ENCODE data around the gene MPP3.

Gene MPP3

DNA sequence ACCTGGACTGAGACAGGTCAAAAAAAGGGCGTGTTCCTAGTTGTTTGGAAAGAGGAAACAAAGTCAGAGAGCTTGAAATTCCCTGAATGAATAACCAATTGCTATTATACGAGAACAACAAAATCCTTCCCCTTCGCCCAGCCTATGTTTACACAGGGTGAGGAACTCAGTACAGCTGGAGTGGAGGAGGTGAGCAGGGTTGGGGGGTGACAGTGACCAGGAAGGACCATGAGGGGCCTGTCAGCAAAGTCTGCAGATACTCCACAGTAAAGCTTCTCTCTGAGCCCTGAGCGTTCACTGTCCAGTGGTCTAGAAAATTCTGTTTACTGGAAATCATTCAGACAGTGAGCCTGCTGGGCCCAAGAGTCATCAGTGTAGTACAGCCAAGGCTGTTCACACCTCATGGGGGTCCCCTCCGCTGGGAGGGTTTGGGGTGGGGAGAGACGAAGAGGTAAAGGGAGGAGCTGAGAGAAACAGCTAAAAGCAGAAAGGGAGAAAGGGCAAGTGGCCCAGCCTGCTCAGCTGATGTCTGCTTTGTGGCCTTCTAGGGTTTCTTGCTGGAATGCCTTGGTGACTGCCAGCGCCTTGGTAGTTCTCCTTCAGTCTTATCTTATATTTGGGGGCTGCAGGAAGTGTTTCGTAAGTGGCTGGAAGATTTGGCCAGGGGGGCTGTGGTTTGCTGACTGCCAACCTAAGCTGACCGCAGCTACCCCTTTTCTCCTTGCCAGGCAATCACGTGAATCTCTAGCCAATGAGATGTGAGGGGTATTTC, 59.9 kb downstream of the MPP3 start:
- H3K4me3 ChIP-seq: no peak overlapping the region
- no peak overlapping the region for H3K27ac ChIP-seq
- peaks cover 23% of the 10 kb centered on the region; the same call in 1 of the 2 replicates for H3K36me3 ChIP-seq (ENCODE audit: insufficient read depth, low read length)
- no peak for DNase-seq (ENCODE audit: low read depth, low spot score)
- H3K9me3 ChIP-seq (ENCODE audit: low read depth, low read length): no peaks in the 10 kb centered on the region
- H3K9ac ChIP-seq (ENCODE audit: insufficient read length): no peak overlapping the region
- TF ChIP-seq EZH2 (IDR thresholded peaks at IDR 0.05): no peak
- TF ChIP-seq POLR2AphosphoS5 (IDR thresholded peaks at IDR 0.05; ENCODE audit: borderline replicate concordance, low read depth, low read length): no peak
- no peak for TF ChIP-seq FOXP2 (optimal IDR thresholded peaks at IDR 0.05; ENCODE audit: control extremely low read depth, extremely low read length, insufficient read depth)

DNA sequence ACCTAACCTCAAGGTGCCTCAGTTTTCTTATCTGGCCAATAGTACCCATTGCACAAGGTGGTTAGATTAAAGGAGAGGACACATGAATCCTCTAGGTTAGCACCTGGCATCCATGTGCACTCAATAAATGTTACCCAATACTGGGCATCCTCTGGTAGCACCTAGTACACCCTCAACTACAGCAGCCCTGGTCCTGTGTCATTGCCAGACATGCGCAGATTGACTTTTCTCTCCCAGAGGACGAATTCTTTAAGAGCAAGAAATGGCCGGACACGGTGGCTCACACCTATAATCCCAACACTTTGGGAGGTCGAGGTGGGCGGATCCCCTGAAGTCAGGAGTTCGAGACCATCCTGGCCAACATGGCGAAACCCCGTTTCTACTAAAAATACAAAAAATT, 61.5 kb downstream of the MPP3 start:
- TF ChIP-seq EZH2 (IDR thresholded peaks at IDR 0.05) (no peak), POLR2AphosphoS5 (IDR thresholded peaks at IDR 0.05; ENCODE audit: borderline replicate concordance, low read depth, low read length) (no peak), FOXP2 (optimal IDR thresholded peaks at IDR 0.05; ENCODE audit: control extremely low read depth, extremely low read length, insufficient read depth) (no peak)
- Histone ChIP-seq H3K36me3 (ENCODE audit: insufficient read depth, low read length) (peaks cover 23% of the 10 kb centered on the region; the same call in 1 of the 2 replicates), H3K4me3 (no peak overlapping the region), H3K27ac (no peak overlapping the region), H3K9me3 (ENCODE audit: low read depth, low read length) (no peaks in the 10 kb centered on the region), H3K9ac (ENCODE audit: insufficient read length) (no peak overlapping the region)
- DNase-seq (ENCODE audit: low read depth, low spot score): no peak

DNA sequence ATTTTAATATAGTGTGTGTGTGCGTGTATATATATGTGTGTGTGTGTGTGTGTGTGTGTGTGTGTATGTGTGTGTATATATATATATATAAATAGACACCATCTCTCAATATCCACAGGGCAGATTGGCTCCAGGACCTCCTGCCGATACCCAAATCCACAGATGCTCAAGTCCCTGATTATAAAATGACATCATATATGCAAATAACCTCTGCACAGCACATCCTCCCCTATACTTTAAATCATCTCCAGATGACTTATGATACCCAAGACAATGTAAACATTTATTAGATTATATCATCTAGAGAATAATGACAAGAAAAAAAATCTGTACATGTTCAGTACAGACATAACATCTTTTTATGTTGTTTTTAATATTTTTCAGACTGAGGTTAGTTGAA, 62.0 kb downstream of the MPP3 start:
- no peak overlapping the region for H3K4me3 ChIP-seq
- TF ChIP-seq POLR2AphosphoS5 (IDR thresholded peaks at IDR 0.05; ENCODE audit: borderline replicate concordance, low read depth, low read length): no peak
- TF ChIP-seq EZH2 (IDR thresholded peaks at IDR 0.05): no peak
- TF ChIP-seq FOXP2 (optimal IDR thresholded peaks at IDR 0.05; ENCODE audit: control extremely low read depth, extremely low read length, insufficient read depth): no peak
- H3K9ac ChIP-seq (ENCODE audit: insufficient read length): no peak overlapping the region
- H3K9me3 ChIP-seq (ENCODE audit: low read depth, low read length): no peaks in the 10 kb centered on the region
- DNase-seq (ENCODE audit: low read depth, low spot score): no peak
- no peak overlapping the region for H3K27ac ChIP-seq
- peaks cover 23% of the 10 kb centered on the region; the same call in 1 of the 2 replicates for H3K36me3 ChIP-seq (ENCODE audit: insufficient read depth, low read length)

DNA sequence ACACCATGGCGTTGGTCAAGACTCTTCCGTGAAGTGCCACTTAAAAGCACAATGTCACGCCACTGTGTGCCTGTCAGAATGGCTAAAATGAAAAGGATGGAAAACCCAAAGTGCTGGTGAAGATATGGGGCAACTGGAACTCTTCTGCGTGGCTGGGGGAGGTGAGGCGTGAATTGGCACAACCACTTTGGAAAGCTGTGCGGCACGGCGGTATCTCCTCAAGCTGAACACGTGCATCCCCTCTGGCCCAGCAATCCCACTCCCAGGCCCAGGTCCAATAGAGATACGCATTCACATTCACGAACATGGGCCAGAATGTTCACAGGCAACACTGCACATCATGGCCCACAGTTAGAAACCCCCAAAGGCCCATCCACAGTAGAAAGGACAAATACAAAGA, 63.1 kb downstream of the MPP3 start:
- Histone ChIP-seq H3K36me3 (ENCODE audit: insufficient read depth, low read length) (peaks cover 23% of the 10 kb centered on the region; the same call in 1 of the 2 replicates), H3K9ac (ENCODE audit: insufficient read length) (no peak overlapping the region), H3K27ac (no peak overlapping the region), H3K9me3 (ENCODE audit: low read depth, low read length) (no peaks in the 10 kb centered on the region), H3K4me3 (no peak overlapping the region)
- no peak for DNase-seq (ENCODE audit: low read depth, low spot score)
- TF ChIP-seq FOXP2 (optimal IDR thresholded peaks at IDR 0.05; ENCODE audit: control extremely low read depth, extremely low read length, insufficient read depth) (no peak), POLR2AphosphoS5 (IDR thresholded peaks at IDR 0.05; ENCODE audit: borderline replicate concordance, low read depth, low read length) (no peak), EZH2 (IDR thresholded peaks at IDR 0.05) (no peak)

DNA sequence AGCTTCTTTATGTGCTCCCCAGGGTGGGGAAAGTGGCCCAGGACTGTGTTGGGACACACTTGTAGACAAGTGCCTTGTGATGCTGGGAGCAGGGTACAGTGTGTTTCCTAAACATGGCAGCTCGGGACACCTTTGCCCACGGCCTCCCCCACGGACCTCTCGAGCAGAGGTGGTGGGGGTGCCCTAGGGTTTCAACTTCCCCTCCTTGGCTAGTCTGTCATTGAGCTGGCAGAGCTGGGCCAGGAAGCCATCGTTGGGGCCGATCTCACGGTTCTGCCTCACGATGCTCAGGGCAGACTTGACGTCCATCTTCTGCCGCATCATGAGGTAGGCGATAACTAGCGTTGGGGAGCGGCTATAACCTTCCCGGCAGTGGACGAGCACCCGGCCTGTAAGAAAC, 63.5 kb downstream of the MPP3 start:
- TF ChIP-seq FOXP2 (optimal IDR thresholded peaks at IDR 0.05; ENCODE audit: control extremely low read depth, extremely low read length, insufficient read depth) (no peak), POLR2AphosphoS5 (IDR thresholded peaks at IDR 0.05; ENCODE audit: borderline replicate concordance, low read depth, low read length) (no peak), EZH2 (IDR thresholded peaks at IDR 0.05) (no peak)
- DNase-seq (ENCODE audit: low read depth, low spot score): no peak

DNA sequence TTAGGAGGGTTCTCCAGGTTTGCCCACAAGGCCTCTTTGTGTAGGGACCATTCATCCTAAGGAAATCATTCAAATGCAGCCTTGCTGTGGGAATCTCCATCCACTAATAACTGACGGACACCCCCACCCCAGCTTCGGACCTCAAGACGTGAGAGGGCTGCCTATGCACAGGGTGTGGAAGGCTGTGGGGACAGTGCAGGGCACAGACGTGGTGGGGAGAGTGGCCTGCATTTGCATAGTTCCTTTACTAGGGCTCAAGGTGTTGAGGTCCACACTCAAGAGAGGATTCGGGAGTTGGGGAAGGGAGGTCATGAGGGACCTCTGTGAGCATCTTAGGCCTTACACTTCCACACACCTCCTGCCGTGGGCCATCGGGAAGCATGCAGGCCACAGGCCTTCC, 64.0 kb downstream of the MPP3 start:
- DNase-seq (ENCODE audit: low read depth, low spot score): no peak
- no peaks in the 10 kb centered on the region for H3K9me3 ChIP-seq (ENCODE audit: low read depth, low read length)
- peaks cover 15% of the 10 kb centered on the region; the same call in 1 of the 2 replicates for H3K36me3 ChIP-seq (ENCODE audit: insufficient read depth, low read length)
- H3K9ac ChIP-seq (ENCODE audit: insufficient read length): no peak overlapping the region
- TF ChIP-seq POLR2AphosphoS5 (IDR thresholded peaks at IDR 0.05; ENCODE audit: borderline replicate concordance, low read depth, low read length) (no peak), EZH2 (IDR thresholded peaks at IDR 0.05) (no peak), FOXP2 (optimal IDR thresholded peaks at IDR 0.05; ENCODE audit: control extremely low read depth, extremely low read length, insufficient read depth) (no peak)
- H3K4me3 ChIP-seq: no peak overlapping the region
- no peak overlapping the region for H3K27ac ChIP-seq

More for the DNA sequence above, 63.5 kb downstream of the MPP3 start:
- Histone ChIP-seq H3K9me3 (ENCODE audit: low read depth, low read length) (no peaks in the 10 kb centered on the region), H3K4me3 (no peak overlapping the region), H3K9ac (ENCODE audit: insufficient read length) (no peak overlapping the region), H3K27ac (no peak overlapping the region), H3K36me3 (ENCODE audit: insufficient read depth, low read length) (peaks cover 19% of the 10 kb centered on the region; the same call in 1 of the 2 replicates)

DNA sequence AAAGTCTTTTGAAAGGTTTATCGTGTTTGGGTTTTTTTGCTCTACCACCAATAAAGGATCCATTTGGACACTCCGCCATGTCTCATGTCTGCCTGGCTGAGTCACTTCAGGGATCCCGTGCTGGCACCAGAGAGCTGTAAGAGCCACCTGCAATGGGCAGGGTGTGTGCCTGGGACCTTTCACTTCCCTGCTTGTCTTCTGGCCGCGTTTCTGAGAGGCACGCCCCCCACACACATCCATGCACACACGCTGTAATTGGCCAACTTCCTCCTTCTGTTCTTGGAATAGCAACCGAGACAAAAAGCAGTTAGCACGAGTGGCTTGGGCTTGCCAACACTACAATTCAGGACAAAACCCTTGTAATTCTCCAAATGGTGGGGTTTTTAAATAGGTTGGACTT, 64.6 kb downstream of the MPP3 start:
- Histone ChIP-seq H3K36me3 (ENCODE audit: insufficient read depth, low read length) (peaks cover 15% of the 10 kb centered on the region; the same call in 1 of the 2 replicates), H3K4me3 (no peak overlapping the region), H3K27ac (no peak overlapping the region), H3K9me3 (ENCODE audit: low read depth, low read length) (no peaks in the 10 kb centered on the region), H3K9ac (ENCODE audit: insufficient read length) (no peak overlapping the region)
- TF ChIP-seq EZH2 (IDR thresholded peaks at IDR 0.05) (no peak), FOXP2 (optimal IDR thresholded peaks at IDR 0.05; ENCODE audit: control extremely low read depth, extremely low read length, insufficient read depth) (no peak), POLR2AphosphoS5 (IDR thresholded peaks at IDR 0.05; ENCODE audit: borderline replicate concordance, low read depth, low read length) (no peak)
- no peak for DNase-seq (ENCODE audit: low read depth, low spot score)

DNA sequence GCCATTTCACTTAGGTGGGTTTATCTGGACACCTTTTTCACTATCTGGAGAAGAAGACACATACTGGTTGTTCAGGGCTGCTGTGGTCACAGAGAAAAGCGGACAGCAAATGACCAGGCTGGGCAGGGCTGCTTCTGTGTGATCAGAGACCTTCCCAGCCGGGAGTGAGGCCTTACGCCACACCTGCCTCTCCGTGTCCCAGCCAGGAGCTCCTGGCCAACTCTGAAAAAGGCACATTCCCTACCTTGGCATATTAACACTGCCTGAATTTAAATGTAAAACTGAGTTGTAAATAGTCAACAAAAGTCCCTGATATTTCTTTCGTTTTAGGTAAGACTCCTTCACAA, 65.3 kb downstream of the MPP3 start:
- no peak for TF ChIP-seq FOXP2 (optimal IDR thresholded peaks at IDR 0.05; ENCODE audit: control extremely low read depth, extremely low read length, insufficient read depth)
- TF ChIP-seq EZH2 (IDR thresholded peaks at IDR 0.05): no peak
- TF ChIP-seq POLR2AphosphoS5 (IDR thresholded peaks at IDR 0.05; ENCODE audit: borderline replicate concordance, low read depth, low read length): no peak
- Histone ChIP-seq H3K27ac (no peak overlapping the region), H3K9me3 (ENCODE audit: low read depth, low read length) (no peaks in the 10 kb centered on the region), H3K36me3 (ENCODE audit: insufficient read depth, low read length) (peaks cover 9% of the 10 kb centered on the region; the same call in 1 of the 2 replicates), H3K9ac (ENCODE audit: insufficient read length) (no peak overlapping the region), H3K4me3 (no peak overlapping the region)
- DNase-seq (ENCODE audit: low read depth, low spot score): no peak

All from SK-N-MC (cell line).